ENCODE measurements around the gene TMEM43. TPM values are rescaled to one million over a fixed set of nuclear protein-coding genes. Genes with fewer than 3 reads are reported as not detected.

The TMEM43 gene
- total and polyA plus RNA-seq, 4 experiments from 2014 or later = 69.3 to 143 (median 76.7) TPM

DNA sequence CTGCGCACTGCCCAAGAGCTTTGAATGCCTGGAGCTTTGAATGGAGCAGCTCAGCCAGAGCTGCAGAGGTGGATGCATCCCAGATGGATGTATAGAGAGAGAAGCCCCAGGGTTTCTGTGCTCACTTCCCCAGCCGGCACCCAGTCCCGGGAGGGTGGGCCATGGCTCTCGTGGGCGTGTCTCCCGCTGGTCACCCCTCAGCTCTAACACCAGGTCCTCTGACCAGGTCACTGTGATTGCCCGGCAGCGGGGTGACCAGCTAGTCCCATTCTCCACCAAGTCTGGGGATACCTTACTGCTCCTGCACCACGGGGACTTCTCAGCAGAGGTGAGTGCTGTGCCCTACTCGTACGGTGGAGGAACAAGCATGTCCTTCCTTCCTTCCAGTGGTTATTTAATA, 10.7 kb downstream of the TMEM43 start:
- Histone ChIP-seq H3K27me3 (ENCODE audit: insufficient read depth, low read length) (no peaks in the 10 kb centered on the region), H3K36me3 (ENCODE audit: insufficient read depth, low read length) (peaks cover 62% of the 10 kb centered on the region), H3K4me3 (ENCODE audit: low read length in 2 of 2) (no peak overlapping the region), H3K4me1 (ENCODE audit: insufficient read depth, low read length) (peaks cover 10% of the 10 kb centered on the region), H3K27ac (ENCODE audit: low read depth, low read length) (no peak overlapping the region), H3K9me3 (ENCODE audit: control insufficient read depth in 1 of 2, low read length in 2 of 2) (no peaks in the 10 kb centered on the region)
- POLR2A ChIA-PET (ENCODE audit: partially characterized antibody) = interaction anchor here (1.3 to 14.1 kb wide), 3 partner anchors 11 to 245 kb away, joined by 3 to 342 read pairs (median 18); partner anchors contain the start of genes CHCHD4 and TMEM43
- peaks cover 9 to 22% (median 16%) of the 10 kb centered on the region in 4 donors for H3K4me1 Mint-ChIP-seq
- no peak overlapping the region for H3K4me3 Mint-ChIP-seq
- H3K27ac Mint-ChIP-seq = peak overlapping the region in 6 of 7 donors; percentile 13 to 77 (median 38)
- intact Hi-C loops (cut with micrococcal nuclease) = no loop called here
- H3K36me3 Mint-ChIP-seq = peaks cover 44 to 82% of the 10 kb centered on the region in 2 donors
- CTCF ChIA-PET (ENCODE audit: partially characterized antibody) = interaction anchor here (0.9 to 1.4 kb wide), 2 partner anchors 10 to 68 kb away, joined by 3 to 4 read pairs; partner anchors contain the start of genes CHCHD4 and TMEM43
- H3K9me3 Mint-ChIP-seq = no peaks in the 10 kb centered on the region
- H3K27me3 Mint-ChIP-seq = no peaks in the 10 kb centered on the region
- DNase-seq = no peak

DNA sequence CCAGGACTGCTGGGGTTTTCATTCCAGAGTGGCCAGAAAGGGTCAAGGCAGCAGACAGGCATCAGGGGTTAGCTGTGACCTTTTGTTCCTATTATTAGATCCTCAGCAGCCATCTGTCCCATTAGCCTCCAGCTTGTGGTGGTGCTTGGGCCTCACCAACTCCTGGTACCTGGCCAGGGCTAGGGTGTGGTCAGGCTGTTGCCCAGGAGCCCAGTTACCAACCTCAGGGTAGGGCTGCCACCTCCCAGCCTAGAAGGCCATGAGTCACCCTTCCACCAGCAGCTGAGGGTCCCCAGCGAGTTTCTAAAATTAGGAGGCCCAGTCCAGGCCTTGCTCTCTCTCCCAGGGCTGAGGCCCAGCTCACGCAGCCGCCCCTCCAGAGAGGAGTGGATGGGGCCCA, 12.2 kb downstream of the TMEM43 start:
- Histone ChIP-seq H3K9me3 (ENCODE audit: control insufficient read depth in 1 of 2, low read length in 2 of 2) (no peaks in the 10 kb centered on the region), H3K4me1 (ENCODE audit: insufficient read depth, low read length) (peaks cover 24% of the 10 kb centered on the region), H3K27ac (ENCODE audit: low read depth, low read length) (no peak overlapping the region), H3K36me3 (ENCODE audit: insufficient read depth, low read length) (peaks cover 47% of the 10 kb centered on the region), H3K27me3 (ENCODE audit: insufficient read depth, low read length) (no peaks in the 10 kb centered on the region), H3K4me3 (ENCODE audit: low read length in 2 of 2) (no peak overlapping the region)
- Mint-ChIP-seq H3K4me3 (no peak overlapping the region), H3K9me3 (no peaks in the 10 kb centered on the region), H3K27ac (peak overlapping the region in 4 of 7 donors; percentile 35 to 76 (median 59)), H3K27me3 (no peaks in the 10 kb centered on the region), H3K36me3 (peaks cover 38 to 77% of the 10 kb centered on the region in 2 donors), H3K4me1 (peaks cover 20 to 35% (median 24%) of the 10 kb centered on the region in 4 donors)
- intact Hi-C loops (cut with micrococcal nuclease) = no loop called here
- DNase-seq = no peak
- CTCF ChIA-PET (ENCODE audit: partially characterized antibody) = no interaction called here
- POLR2A ChIA-PET (ENCODE audit: partially characterized antibody) = interaction anchor here (1.0 to 18.6 kb wide), 2 partner anchors 8 to 42 kb away, joined by 4 to 342 read pairs; partner anchors contain the start of genes CHCHD4, LSM3, TMEM43 and XPC

DNA sequence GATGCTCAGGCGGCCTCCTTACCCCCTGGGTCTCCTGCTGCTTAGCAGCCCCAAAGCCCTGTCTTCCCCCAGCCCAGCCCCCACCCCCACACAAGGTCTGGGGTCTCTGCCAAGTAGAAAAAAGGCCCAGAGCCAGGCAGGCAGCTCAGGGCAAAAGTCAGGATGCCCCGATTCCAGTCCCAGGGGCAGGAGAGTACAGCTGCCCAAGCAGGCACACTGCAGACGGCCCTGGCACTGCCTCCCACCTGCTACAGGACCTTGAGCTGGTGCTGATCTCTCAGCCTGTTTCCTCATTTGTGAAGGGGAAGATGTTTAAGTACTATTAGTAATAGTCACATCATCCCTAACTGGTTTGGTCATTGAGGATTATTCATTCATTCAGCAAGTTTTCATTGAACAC, 12.6 kb downstream of the TMEM43 start:
- ChIA-PET CTCF (ENCODE audit: partially characterized antibody) (no interaction called here), POLR2A (ENCODE audit: partially characterized antibody) (interaction anchor here (1.0 to 18.6 kb wide), 3 partner anchors 9 to 41 kb away, joined by 4 to 342 read pairs (median 220); partner anchors contain the start of genes CHCHD4, LSM3, TMEM43 and XPC)
- no peaks in the 10 kb centered on the region for H3K9me3 Mint-ChIP-seq
- DNase-seq = no peak
- no peaks in the 10 kb centered on the region for H3K27me3 Mint-ChIP-seq
- no peak overlapping the region for H3K27ac ChIP-seq (ENCODE audit: low read depth, low read length)
- H3K27me3 ChIP-seq (ENCODE audit: insufficient read depth, low read length) = no peaks in the 10 kb centered on the region
- no peak overlapping the region for H3K4me3 Mint-ChIP-seq
- H3K4me1 Mint-ChIP-seq = peaks cover 24 to 39% (median 29%) of the 10 kb centered on the region in 4 donors
- H3K4me1 ChIP-seq (ENCODE audit: insufficient read depth, low read length) = peaks cover 29% of the 10 kb centered on the region
- H3K4me3 ChIP-seq (ENCODE audit: low read length in 2 of 2) = no peak overlapping the region
- no peaks in the 10 kb centered on the region for H3K9me3 ChIP-seq (ENCODE audit: control insufficient read depth in 1 of 2, low read length in 2 of 2)
- H3K36me3 ChIP-seq (ENCODE audit: insufficient read depth, low read length) = peaks cover 43% of the 10 kb centered on the region
- intact Hi-C loops (cut with micrococcal nuclease) = no loop called here
- peak overlapping the region in 3 of 7 donors; percentile 12 to 93 (median 76) for H3K27ac Mint-ChIP-seq
- H3K36me3 Mint-ChIP-seq = peaks cover 38 to 76% of the 10 kb centered on the region in 2 donors

DNA sequence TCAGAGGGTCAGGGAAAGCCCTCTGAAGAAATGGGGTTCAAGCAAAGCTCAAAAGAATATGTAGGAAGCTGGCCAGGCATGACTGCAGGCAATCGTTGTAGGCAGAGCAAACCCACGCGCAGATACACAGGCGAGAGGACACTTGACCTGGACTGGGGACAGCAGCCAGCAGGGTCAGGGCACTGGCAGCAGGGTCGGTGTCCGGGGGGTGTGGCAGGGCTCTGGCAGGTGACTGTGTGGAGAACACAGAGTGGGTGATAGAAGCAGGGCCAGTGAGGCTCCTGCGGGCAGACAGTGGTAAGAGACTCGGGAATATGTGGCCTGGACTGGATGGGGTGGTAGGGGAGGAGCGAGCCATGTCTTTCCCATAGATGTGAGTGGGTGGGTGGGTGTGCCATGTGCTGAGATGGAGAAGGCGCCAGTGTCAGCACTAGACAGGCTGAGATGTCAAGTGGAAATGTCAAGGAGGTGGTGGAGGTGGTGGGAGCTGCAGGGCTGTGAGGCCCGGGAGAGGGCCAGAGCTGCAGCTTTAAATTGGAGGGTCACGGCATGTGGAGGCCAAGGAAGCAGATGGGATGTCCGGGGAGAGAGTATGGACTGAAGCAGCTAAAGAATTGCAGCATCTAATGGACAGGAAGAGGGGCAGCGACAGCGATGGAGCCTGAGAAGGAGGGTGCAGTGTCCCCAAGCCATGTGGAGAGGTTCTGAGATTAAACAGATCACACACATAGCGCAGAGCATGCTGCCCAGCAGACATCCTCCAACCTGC, 13.4 kb downstream of the TMEM43 start:
- Mint-ChIP-seq H3K27me3 (no peaks in the 10 kb centered on the region), H3K4me3 (no peak overlapping the region), H3K9me3 (no peaks in the 10 kb centered on the region), H3K27ac (peak overlapping the region; percentile 56 to 93 (median 65)), H3K36me3 (peaks cover 31 to 72% of the 10 kb centered on the region in 2 donors), H3K4me1 (peaks cover 32 to 48% (median 37%) of the 10 kb centered on the region in 4 donors)
- intact Hi-C loops (cut with micrococcal nuclease) = no loop called here
- Histone ChIP-seq H3K9me3 (ENCODE audit: control insufficient read depth in 1 of 2, low read length in 2 of 2) (no peaks in the 10 kb centered on the region), H3K4me1 (ENCODE audit: insufficient read depth, low read length) (peaks cover 37% of the 10 kb centered on the region), H3K27me3 (ENCODE audit: insufficient read depth, low read length) (no peaks in the 10 kb centered on the region), H3K27ac (ENCODE audit: low read depth, low read length) (no peak overlapping the region), H3K36me3 (ENCODE audit: insufficient read depth, low read length) (peaks cover 34% of the 10 kb centered on the region), H3K4me3 (ENCODE audit: low read length in 2 of 2) (no peak overlapping the region)
- no peak for DNase-seq
- ChIA-PET POLR2A (ENCODE audit: partially characterized antibody) (interaction anchor here (9.9 to 18.6 kb wide), 2 partner anchors 9 to 39 kb away, joined by 220 to 342 read pairs; partner anchors contain the start of genes CHCHD4, LSM3, TMEM43 and XPC), CTCF (ENCODE audit: partially characterized antibody) (no interaction called here)

DNA sequence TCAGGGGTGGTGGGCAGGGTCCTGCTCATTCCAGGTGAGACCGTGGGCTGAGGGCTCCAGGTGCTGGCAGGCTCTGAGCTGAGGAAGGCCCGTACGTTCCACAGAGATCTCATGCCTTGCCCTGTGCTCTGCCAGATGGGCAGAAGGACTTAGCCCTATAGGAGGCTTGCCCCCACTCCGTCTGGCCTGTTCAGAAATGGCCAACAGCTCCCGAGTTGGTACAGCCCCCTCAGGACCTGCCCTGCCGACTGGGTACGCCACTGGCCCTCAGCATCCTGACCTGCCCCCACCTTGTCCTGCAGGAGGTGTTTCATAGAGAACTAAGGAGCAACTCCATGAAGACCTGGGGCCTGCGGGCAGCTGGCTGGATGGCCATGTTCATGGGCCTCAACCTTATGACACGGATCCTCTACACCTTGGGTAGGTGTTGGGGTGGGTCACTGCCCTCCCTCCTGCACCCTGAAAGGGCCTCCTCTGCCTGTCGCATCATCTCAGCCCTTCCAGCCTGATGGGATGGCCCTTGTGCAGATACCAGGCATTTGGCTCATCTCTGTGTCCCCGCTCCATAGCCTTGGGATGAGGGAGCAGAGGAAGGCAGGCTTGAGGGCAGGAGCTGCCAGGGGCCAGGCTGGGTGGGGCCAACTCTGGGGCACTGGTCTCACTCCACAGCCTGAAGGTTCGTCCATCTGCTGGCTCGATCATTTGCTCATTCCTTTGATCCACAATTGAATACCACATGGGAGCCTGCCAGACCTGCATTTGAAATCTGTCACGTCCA, 14.2 kb downstream of the TMEM43 start:
- ChIA-PET CTCF (ENCODE audit: partially characterized antibody) (no interaction called here), POLR2A (ENCODE audit: partially characterized antibody) (interaction anchor here (9.9 to 18.6 kb wide), 2 partner anchors 10 to 38 kb away, joined by 220 to 342 read pairs; partner anchors contain the start of genes CHCHD4, LSM3, TMEM43 and XPC)
- Mint-ChIP-seq H3K4me1 (peaks cover 35 to 56% (median 42%) of the 10 kb centered on the region in 4 donors), H3K27ac (peak overlapping the region; percentile 47 to 100 (median 74)), H3K27me3 (no peaks in the 10 kb centered on the region), H3K36me3 (peaks cover 31 to 65% of the 10 kb centered on the region in 2 donors), H3K4me3 (no peak overlapping the region), H3K9me3 (no peaks in the 10 kb centered on the region)
- no peak for DNase-seq
- Histone ChIP-seq H3K36me3 (ENCODE audit: insufficient read depth, low read length) (peaks cover 27% of the 10 kb centered on the region), H3K27me3 (ENCODE audit: insufficient read depth, low read length) (no peaks in the 10 kb centered on the region), H3K27ac (ENCODE audit: low read depth, low read length) (no peak overlapping the region), H3K4me3 (ENCODE audit: low read length in 2 of 2) (no peak overlapping the region), H3K9me3 (ENCODE audit: control insufficient read depth in 1 of 2, low read length in 2 of 2) (no peaks in the 10 kb centered on the region), H3K4me1 (ENCODE audit: insufficient read depth, low read length) (peaks cover 45% of the 10 kb centered on the region)
- intact Hi-C loops (cut with micrococcal nuclease) = no loop called here

DNA sequence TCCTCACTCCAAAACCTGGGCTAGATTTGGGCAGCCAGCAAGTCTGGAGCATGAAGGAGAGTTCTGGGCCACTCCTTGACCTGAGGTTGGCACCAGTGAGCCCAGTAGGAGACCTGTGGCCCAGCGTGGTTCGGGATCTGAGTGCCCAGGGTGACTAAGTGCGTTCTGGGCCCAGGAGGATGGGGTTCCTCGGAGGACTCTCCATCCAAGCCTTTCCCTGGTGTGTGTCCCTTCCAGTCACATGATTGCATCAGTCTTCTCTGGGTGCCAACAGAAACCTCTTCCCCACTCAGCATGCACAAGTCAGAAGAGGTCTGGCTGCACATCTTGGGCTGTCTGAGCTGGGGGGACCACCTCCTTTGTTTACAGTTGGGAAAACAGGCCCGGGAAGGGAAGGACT, 14.9 kb downstream of the TMEM43 start:
- Mint-ChIP-seq H3K4me3 (peak overlapping the region in 1 of 8 donors; percentile 43), H3K27ac (peak overlapping the region in 6 of 7 donors; percentile 47 to 100 (median 95)), H3K27me3 (no peaks in the 10 kb centered on the region), H3K36me3 (peaks cover 31 to 63% of the 10 kb centered on the region in 2 donors), H3K4me1 (peaks cover 41 to 63% (median 49%) of the 10 kb centered on the region in 4 donors), H3K9me3 (no peaks in the 10 kb centered on the region)
- POLR2A ChIA-PET (ENCODE audit: partially characterized antibody) = interaction anchor here (9.9 to 18.6 kb wide), 2 partner anchors 11 to 37 kb away, joined by 220 to 342 read pairs; partner anchors contain the start of genes CHCHD4, LSM3, TMEM43 and XPC
- Histone ChIP-seq H3K4me1 (ENCODE audit: insufficient read depth, low read length) (peaks cover 52% of the 10 kb centered on the region), H3K9me3 (ENCODE audit: control insufficient read depth in 1 of 2, low read length in 2 of 2) (no peaks in the 10 kb centered on the region), H3K4me3 (ENCODE audit: low read length in 2 of 2) (no peak overlapping the region), H3K27ac (ENCODE audit: low read depth, low read length) (peak overlapping the region; percentile 95), H3K36me3 (ENCODE audit: insufficient read depth, low read length) (peaks cover 20% of the 10 kb centered on the region), H3K27me3 (ENCODE audit: insufficient read depth, low read length) (no peaks in the 10 kb centered on the region)
- no peak for DNase-seq
- CTCF ChIA-PET (ENCODE audit: partially characterized antibody) = no interaction called here
- intact Hi-C loops (cut with micrococcal nuclease) = loop anchor here (5.0 kb wide), 1 partner anchor 242 kb away; no protein-coding TSS in a partner anchor
